GM18909 (cell line): ENCODE measurements around the gene SLC16A14.

Source experiments
- ATAC-seq: cut with Tn5 transposase; IDR thresholded peaks from one replicate; pipeline ENCODE4 v1.9.1; 2021; ENCODE audit warnings: mild to moderate bottlenecking; ENCODE audit not compliant: unreplicated experiment, poor library complexity

Gene SLC16A14

GRCh38 chr2:230043461-230043860, 25.3 kb downstream of the SLC16A14 start:
- ATAC-seq, result no peak

GRCh38 chr2:230043025-230043424, 25.7 kb downstream of the SLC16A14 start:
- ATAC-seq, result no peak

- ATAC-seq, result no peak
These were observed 26.5 kb downstream of the SLC16A14 start for GRCh38 chr2:230042195-230042594.

GRCh38 chr2:230023313-230023712, 45.4 kb downstream of the SLC16A14 start:
- no peak for ATAC-seq

GRCh38 chr2:230019742-230020141, 49.0 kb downstream of the SLC16A14 start:
- ATAC-seq, result no peak

- ATAC-seq, result no peak
These were observed 50.6 kb downstream of the SLC16A14 start for GRCh38 chr2:230018153-230018552.

GRCh38 chr2:230016844-230017243, 51.9 kb downstream of the SLC16A14 start:
- ATAC-seq, result no peak

- no peak for ATAC-seq
These were observed 56.3 kb downstream of the SLC16A14 start for GRCh38 chr2:230012267-230012884.

GRCh38 chr2:230011617-230012016, 57.1 kb downstream of the SLC16A14 start:
- ATAC-seq, result no peak

GRCh38 chr2:230010501-230010900, 58.2 kb downstream of the SLC16A14 start:
- no peak for ATAC-seq

GRCh38 chr2:230008708-230009066, 60.0 kb downstream of the SLC16A14 start:
- ATAC-seq, result no peak

- peak; percentile 65 for ATAC-seq
These were observed 60.6 kb downstream of the SLC16A14 start for GRCh38 chr2:230007931-230008707.

GRCh38 chr2:230000118-230000841, 68.4 kb downstream of the SLC16A14 start:
- ATAC-seq, result peak; percentile 94

- ATAC-seq, result no peak
These were observed 71.2 kb downstream of the SLC16A14 start for GRCh38 chr2:229997565-229997964.

GRCh38 chr2:229996320-229996719, 72.4 kb downstream of the SLC16A14 start:
- ATAC-seq, result no peak

GRCh38 chr2:229993236-229993635, 75.5 kb downstream of the SLC16A14 start:
- no peak for ATAC-seq
